Renal cortex interstitium (tissue), 11 donors: Measurements from ENCODE around the gene TGFB1I1. TPM values are rescaled to one million over a fixed set of nuclear protein-coding genes. Genes with fewer than 3 reads are reported as not detected.
"Not testable (repeated sequence)": the region's sequence is repeated elsewhere in the genome, so short reads cannot be mapped to it uniquely, and the experiment has no call there.

Experiments used
- DNase-seq, 11 donors: peaks; one replicate each; pipeline ENCODE4 v3.0.0-alpha.2; 2013; ENCODE audit warnings: low read depth in 9 of 11, low spot score in 4 of 11; ENCODE audit errors: extremely low read depth in 1 of 11
- polyA plus RNA-seq, 3 donors: library from polyadenylated mRNA; unstranded; fragments of 120-200 nt; gene quantifications; one replicate each; pipeline ENCODE4 v1.2.1, GENCODE V29; 2013; ENCODE audit not compliant: insufficient read length in 3 of 3

The TGFB1I1 gene
- polyA plus RNA-seq, 3 donors, result 42.1 to 51.3 (median 45.6) TPM

DNA sequence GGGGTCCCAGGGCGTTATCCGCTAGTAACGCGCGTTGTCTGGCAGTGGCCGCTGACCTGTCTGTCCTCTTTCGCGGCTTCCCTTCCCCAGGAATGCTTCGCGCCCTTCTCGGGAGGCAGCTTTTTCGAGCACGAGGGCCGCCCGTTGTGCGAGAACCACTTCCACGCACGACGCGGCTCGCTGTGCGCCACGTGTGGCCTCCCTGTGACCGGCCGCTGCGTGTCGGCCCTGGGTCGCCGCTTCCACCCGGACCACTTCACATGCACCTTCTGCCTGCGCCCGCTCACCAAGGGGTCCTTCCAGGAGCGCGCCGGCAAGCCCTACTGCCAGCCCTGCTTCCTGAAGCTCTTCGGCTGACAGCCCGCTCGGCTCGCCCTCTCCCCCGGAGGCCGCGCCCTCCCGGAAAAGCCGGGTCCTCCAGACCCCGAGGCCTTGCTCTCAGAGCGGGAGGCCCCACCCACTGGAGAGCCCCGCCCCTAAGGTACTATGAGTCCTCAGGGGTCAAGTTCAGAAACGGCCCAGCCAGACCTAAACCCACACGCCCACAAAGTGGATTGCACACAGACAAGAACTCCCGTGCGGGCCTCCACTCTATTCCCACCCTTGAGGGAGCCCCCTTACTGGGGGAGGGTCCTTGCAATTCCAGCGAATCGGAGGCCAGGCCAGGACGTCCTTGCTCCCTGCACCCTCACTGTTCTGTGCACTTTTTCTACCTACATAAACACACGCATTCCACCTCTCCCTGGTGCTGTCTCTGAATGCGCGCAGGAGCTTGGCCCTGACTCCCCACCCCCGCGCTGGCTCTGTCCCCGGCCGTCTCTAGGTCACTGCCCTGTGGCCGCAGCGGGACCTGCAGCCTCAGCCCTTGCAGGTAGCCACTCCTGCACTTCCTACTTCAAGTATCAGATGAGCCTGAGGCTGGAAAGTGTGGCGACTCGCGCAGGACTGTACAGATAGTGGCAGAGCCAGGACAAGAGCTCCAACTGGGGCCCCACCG lies 5.6 kb downstream of the TGFB1I1 start:
- no peak for DNase-seq

DNA sequence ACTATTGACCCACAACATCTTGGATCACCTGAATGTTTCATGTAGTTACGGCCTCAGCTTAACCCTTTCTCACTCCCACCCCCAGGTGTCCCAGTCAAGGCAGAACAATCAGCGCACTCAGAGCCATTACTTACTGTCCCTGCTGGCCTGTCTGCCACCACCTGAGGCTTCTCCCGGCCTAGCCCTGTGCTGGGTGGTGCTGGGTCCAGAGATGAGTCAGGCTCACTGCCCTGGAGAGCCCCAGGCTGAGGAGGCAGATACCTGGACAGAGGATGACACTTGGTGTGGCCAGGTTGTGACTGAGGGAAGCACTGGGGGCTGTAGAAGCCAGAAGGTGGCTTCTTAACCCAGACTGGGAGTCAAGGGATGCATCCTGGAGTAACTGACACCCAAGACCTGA lies 7.0 kb downstream of the TGFB1I1 start:
- DNase-seq, result no peak

DNA sequence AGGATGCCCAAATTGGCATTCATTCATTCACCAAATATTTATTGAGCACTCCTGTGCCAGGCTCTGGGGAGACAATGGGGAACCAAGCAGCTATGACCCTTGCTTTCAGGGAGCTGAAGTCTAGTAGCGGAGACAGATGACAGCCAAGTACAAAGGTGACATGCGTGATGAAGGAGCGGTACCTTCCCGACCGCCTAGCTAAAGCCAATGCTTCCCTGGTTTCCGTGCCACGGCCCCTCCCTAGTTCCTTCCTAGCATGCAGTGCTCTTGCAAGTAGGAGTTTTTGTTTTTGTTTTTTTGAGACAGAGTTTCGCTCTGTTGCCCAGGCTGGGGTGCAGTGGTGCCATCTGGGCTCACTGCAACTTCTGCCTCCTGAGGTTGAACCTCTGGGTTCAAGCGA lies 7.8 kb downstream of the TGFB1I1 start:
- DNase-seq, result no peak

DNA sequence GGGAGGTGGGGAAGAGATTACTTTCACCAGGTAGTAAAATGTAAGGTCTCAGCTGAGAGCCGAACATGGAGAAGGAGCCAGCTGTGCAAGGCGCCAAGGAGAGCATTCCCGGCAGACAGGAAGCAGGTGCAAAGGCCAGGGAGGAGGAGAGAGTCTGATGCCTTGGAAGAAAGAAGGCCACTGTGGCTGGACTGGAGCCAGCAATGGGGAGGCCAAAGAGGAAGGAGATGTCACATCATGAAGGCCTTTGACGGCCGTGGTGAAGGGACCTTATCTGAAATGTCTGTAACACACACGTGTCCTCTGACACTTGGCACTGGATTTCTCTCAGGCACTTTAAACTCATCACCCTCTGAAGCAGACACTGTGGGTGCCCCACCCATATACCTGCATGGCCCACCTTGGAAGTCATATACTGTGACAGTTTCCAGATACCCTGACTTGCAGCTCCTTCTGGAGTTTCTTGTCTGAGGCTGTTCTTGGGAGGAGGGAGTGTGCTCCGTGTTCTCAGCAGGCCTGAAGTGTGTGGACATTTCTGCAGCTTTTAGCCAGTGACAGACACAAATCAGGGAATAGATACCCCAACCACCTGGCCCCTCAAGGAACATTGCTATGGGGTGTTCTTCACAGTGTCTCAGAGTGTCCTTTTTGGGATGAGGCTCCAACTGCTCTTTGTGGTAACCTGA lies 9.0 kb downstream of the TGFB1I1 start:
- DNase-seq, result no peak

DNA sequence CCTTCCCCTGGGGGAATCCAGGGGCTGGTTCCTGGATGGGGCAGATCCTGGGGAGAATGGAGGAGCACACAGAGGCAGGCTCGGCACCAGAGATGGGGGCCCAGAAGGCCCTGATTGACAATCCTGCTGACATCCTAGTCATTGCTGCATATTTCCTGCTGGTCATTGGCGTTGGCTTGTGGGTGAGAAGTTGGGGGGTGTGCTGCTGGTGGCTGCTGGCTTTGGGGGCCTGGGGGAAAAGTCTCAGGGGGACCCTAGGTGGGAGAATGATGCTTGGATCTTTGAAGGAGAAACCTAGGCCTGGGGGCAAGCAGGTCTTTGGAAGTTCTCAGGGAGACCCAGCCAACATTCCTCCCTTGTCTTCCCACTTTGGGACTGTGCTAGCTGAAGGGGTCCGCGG lies 11.1 kb downstream of the TGFB1I1 start, which contains the start of gene SLC5A2:
Gene SLC5A2, plus strand, starts transcription at position 43 of the 400 bp plus-strand sequence. Its CDS starts 14 bp downstream, at position 57.
- no peak for DNase-seq

DNA sequence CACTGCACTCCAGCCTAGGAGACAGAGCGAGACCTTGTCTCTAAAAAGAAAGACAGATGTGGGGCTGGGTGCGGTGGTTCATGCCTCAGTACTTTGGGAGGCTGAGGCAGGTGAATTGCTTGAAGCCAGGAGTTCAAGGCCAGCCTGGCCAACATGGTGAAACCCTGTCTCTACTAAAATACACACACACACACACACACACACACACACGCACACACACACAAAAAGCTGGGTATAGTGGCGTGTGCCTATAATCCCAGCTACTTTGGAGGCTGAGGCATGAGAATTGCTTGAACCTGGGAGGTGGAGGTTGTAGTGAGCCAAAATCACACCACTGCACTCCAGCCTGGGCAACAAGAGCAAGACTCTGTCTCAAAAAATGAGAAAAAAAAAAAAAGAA lies 12.1 kb downstream of the TGFB1I1 start:
- not testable (repeated sequence) for DNase-seq

DNA sequence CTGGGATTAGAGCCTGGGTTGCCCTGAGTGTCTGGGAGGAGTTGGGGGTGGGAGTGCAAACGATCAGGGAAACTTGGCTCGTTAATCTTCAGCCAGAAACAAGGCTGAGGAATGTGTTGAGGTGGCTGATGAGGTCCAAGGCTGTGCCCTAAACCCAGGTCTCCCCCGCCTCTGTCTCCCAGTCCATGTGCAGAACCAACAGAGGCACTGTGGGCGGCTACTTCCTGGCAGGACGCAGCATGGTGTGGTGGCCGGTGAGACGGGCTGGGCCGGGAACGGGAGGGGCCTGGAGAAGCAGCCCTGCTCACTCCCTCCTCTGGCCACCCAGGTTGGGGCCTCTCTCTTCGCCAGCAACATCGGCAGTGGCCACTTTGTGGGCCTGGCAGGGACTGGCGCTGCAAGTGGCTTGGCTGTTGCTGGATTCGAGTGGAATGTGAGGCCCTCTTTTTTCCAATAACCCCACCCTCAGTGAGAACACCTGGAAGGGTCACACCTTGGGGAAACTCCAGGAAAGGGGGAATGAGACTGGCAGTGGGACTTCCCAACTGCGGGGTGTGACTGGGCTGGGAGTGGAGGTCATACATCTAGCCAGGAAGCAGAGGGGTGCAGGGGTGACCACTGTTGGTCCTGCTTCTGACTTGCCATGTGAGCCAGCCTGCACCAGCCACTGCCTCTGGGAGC lies 12.7 kb downstream of the TGFB1I1 start:
- peak in 1 of 11 donors; percentile 73 for DNase-seq

DNA sequence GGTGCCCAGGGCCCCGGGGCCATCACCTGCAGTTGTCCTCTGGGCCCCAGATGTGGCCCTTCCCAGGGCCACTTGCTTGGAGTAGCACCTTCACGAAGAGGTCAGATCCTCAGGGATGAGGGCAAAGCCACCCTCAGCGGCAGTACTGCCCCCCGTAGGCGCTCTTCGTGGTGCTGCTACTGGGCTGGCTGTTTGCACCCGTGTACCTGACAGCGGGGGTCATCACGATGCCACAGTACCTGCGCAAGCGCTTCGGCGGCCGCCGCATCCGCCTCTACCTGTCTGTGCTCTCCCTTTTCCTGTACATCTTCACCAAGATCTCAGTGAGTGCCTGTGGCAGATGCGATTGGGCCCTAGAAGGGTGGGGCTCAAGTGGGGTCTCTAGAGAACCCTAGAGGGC lies 13.6 kb downstream of the TGFB1I1 start:
- no peak for DNase-seq

DNA sequence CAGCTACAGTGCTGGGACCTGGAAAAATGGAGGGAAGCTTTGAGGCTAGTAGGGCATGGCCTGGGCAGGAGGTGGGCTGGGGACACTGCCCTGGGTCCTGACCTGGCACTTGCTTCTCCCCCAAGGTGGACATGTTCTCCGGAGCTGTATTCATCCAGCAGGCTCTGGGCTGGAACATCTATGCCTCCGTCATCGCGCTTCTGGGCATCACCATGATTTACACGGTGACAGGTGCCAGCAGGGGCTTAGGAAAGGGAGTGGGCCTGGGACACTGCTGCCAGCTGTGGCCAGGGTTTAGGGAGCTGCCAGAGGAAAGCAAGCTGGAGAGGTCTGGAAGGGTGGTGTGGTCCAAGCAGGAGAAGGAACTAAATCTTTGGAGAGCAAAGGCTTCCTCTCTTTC lies 14.1 kb downstream of the TGFB1I1 start:
- DNase-seq, result no peak

DNA sequence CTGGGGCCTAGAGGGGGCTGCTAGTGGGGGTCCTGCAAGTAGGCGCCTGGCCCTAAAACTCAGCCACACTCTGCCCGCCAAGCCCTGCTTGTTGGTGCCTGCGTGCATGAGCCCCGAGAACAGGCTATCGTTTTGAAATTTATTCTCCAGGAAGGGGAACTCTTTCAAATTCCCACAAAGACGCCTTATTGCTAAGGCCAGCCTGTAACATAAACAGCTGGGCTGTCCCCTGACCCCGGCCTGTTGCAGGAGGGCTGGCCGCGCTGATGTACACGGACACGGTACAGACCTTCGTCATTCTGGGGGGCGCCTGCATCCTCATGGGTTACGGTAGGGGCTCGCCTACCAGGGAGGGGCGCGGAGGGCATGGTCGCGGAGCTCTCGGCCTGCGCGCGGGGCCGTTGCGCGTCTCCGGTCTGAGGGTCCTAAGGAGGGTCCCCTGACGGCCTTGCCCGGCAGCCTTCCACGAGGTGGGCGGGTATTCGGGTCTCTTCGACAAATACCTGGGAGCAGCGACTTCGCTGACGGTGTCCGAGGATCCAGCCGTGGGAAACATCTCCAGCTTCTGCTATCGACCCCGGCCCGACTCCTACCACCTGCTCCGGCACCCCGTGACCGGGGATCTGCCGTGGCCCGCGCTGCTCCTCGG lies 15.2 kb downstream of the TGFB1I1 start:
- no peak for DNase-seq

DNA sequence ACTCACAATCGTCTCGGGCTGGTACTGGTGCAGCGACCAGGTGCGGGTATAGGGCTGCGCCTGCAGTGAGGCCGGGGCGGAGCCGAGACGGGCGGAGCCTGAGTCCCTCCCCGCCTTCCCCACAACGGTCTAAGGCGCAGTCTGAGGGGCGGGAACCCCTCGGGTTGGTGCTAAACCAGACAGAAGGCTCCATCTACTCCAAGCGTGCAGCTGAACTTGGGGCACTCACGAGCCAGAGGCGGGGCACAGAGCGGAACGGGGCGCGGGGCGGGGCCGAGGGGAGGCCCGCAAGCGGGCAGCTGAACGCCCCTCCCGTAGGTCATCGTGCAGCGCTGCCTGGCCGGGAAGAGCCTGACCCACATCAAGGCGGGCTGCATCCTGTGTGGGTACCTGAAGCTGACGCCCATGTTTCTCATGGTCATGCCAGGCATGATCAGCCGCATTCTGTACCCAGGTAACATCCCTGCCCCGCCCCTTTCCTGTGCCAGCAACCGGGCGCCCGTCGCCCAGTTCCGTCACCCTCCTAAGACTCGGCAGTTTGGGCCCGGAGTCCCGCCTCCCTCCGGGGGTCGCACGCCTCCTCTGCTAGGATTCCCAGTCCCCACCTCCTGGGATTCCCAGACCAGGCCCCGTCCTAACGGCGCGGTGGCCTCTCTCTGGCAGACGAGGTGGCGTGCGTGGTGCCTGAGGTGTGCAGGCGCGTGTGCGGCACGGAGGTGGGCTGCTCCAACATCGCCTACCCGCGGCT lies 15.9 kb downstream of the TGFB1I1 start:
- peak in 2 of 11 donors; percentile 32 to 55 for DNase-seq

DNA sequence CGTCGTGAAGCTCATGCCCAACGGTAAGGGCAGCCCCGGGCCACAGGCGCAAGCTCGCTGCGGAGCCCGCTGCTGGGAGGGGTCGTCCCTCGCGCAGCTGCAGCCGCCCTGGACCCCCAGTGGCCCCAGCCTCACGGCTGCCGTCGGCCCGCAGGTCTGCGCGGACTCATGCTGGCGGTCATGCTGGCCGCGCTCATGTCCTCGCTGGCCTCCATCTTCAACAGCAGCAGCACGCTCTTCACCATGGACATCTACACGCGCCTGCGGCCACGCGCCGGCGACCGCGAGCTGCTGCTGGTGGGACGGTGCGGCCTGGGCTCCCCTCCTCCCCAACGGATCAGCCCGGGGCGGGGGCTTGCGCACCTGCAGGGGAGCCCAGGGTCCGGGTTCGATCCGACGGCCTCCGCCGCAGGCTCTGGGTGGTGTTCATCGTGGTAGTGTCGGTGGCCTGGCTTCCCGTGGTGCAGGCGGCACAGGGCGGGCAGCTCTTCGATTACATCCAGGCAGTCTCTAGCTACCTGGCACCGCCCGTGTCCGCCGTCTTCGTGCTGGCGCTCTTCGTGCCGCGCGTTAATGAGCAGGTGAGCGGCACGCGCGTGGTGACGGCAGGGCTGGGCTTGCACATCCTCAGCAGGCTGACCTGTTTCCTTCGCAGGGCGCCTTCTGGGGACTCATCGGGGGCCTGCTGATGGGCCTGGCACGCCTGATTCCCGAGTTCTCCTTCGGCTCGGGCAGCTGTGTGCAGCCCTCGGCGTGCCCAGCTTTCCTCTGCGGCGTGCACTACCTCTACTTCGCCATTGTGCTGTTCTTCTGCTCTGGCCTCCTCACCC lies 16.7 kb downstream of the TGFB1I1 start:
- DNase-seq, result no peak

DNA sequence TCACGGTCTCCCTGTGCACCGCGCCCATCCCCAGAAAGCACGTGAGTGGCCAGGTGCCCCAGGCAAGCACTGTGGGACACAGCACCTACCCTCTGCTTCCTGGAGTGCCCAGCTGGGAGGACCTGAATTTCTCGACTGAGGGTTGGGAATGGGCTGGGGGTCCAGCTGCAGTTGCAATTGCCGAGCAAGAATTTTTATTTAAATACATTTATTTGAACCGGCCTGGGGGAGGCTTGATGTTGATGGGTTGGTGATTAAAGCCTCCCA lies 17.3 kb downstream of the TGFB1I1 start:
- no peak for DNase-seq

DNA sequence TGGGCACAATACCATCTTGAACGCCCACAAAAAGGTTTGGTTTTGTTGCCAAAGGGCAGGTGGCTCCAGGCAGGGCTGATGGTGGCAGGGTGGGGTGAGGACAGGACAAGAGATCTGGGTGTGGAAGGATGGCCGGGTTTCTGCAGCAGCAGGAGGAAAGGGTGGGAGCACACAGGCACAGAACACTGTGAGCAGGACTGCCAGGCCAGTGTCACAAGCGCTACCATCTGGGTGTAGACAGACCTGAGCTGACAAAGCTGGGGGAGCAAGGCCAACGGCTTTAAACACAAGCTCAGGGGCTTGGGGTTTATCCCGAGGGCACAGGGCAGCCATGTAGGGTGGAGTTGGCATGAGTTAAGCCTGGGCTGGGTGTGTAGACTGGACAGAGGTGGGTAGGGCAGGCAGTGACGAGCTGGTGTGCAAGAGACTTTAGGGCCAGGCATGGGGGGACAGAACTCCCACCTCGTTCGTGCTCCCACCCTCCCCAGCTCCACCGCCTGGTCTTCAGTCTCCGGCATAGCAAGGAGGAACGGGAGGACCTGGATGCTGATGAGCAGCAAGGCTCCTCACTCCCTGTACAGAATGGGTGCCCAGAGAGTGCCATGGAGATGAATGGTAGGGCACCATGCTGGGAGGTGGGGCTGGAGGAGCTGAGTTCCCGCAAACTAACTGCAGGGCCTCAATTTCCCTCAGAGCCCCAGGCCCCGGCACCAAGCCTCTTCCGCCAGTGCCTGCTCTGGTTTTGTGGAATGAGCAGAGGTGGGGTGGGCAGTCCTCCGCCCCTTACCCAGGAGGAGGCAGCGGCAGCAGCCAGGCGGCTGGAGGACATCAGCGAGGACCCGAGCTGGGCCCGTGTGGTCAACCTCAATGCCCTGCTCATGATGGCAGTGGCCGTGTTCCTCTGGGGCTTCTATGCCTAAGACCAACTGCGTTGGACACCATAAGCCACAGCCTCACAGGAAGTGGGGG lies 17.9 kb downstream of the TGFB1I1 start:
- no peak for DNase-seq

DNA sequence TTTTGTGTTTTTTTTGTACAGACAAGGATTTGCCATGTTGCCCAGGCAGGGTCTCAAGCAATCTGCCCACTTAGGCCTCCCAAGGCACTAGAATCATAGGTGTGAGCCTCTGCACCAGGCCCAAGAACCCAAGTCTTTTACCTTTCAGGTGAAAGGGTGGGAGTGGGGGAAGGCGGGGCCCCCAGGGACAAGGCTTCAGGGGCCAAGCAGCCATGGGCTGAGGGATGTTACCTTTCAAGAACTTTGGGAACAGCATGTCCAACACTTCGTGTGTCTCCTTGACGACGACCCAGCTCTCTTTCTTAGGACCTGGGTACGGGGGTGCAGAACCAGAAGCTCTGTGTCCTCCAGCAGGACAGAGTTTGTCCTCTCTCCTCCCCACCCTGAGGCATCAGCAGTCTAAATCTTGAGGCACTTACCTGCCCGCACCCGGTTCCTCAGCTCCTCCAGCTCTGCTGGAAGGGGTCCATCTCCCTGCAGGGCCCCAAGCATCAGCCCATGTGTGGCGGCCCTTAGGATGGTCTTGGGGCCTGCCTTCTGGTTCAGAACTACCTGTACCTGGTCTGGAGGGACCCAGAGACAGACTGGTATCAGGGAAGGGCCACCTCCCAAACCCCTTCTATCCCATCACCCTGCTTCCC lies 19.9 kb downstream of the TGFB1I1 start:
- no peak for DNase-seq

DNA sequence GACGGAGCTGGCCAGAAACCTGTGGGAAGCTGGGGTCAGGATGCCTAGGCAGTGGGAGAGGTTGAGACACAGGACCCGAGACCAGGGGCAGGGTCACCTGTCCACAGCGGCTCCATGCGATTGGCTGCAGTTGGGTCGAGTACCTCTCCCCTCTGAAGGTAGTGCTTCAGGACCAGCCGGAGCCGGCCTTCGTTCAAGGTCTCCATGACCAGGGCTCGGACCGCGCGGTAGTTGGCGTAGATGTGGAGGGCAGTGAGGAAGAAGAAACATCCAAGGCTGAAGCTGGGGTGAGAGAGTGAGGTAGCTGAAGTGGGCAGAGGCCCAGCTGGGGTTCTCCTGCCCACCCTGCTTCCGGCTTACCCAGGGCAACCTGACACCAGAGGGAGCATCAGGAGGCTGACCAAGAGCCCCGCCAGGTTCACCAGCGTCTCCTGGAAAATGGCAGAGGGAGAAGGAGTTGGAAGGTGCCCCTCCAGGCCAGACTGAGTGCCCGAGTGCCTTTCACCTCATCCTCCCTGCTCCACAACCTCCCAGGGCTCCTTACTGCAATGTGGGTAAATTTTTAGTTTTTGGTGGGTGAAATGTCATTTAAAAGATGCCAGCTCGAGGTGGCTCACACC lies 21.7 kb downstream of the TGFB1I1 start:
- no peak for DNase-seq
